ENCODE measurements around the gene CLDN3.
A peak's percentile ranks its signal among the peaks of the same experiment; 100 is the strongest.

CLDN3 gene

DNA sequence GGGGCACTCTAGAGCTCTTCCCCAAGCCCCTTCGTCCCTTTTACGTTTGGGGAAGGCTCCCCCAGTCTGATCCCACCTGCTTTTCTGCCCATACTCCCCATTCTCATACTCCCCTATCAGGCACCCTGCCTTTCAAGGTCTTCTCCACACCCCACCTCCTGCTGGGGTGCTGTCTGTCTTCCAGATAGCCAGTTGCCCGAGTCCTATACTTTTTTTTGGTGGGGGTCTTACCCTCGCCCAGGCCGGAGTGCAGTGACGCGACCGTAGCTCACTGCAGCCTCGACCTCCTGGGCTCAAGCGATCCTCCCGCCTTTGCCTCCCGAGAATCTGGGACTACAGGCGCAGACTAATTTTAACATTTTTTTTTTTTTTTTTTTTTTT is 30.7 kb downstream of the CLDN3 start:
- Histone ChIP-seq H3K4me1 (ENCODE audit: control insufficient read depth, insufficient read depth, low read length) (peaks cover 5% of the 10 kb centered on the region), H3K27me3 (ENCODE audit: control insufficient read depth, insufficient read depth, low read length) (no peaks in the 10 kb centered on the region), H3K4me3 (ENCODE audit: low read length) (peak overlapping the region; percentile 88), H3K27ac (ENCODE audit: low read depth, low read length) (peak overlapping the region; percentile 89), H3K9ac (ENCODE audit: low read length) (peak overlapping the region; percentile 95), H3K36me3 (ENCODE audit: control insufficient read depth, insufficient read depth, low read length) (peaks cover 17% of the 10 kb centered on the region)

DNA sequence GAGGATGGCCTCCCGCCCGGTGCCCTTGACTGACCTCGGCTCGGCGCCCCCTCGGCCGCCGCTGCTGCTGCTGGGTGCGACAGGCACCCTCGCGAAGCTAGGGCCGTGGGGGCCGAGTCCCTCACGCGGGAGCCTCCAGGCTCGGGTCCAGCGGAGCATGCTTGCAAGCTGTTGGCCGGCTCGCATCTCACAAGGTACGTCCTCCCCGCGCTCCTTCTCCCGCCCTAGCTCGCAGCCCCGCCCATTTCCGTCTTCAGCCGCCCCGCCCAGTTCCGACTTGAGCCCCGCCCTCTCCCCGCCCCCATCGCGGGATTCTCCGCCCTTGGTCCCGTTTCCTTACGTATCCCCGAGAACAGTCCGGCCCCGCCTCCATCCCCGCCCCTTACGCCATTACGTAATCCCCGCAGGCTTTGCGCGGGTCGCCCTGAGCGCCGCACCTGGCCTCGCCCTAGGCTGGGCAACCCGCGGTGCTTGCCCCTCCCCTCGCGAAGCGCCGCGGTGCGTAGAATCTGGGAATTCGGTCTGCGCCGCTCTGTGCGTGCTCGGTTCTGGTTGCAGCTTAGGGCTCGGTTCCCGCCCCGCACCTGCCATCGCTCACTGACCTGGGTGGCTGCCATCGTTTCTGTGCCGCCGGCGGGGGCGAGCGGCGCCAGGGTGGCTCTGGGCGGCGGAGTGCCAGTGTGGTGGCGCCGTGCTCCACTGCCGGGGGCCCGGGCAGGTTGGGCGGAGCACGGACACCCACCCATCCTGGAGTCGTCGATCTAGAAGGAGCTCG is 31.3 kb downstream of the CLDN3 start, which contains the start of gene ABHD11:
Gene ABHD11, minus strand, starts transcription at position 191 of the 775 bp plus-strand sequence. Its CDS starts 32 bp downstream, at position 159.
- H3K9ac ChIP-seq (ENCODE audit: low read length): peak within 1 kb of the TSS; percentile 95
- peak within 1 kb of the TSS; percentile 89 for H3K27ac ChIP-seq (ENCODE audit: low read depth, low read length)
- no peaks in the 10 kb centered on the region for H3K27me3 ChIP-seq (ENCODE audit: control insufficient read depth, insufficient read depth, low read length)
- peaks cover 5% of the 10 kb centered on the region for H3K4me1 ChIP-seq (ENCODE audit: control insufficient read depth, insufficient read depth, low read length)
- H3K4me3 ChIP-seq (ENCODE audit: low read length): peak within 1 kb of the TSS; percentile 91
- peaks cover 17% of the 10 kb centered on the region for H3K36me3 ChIP-seq (ENCODE audit: control insufficient read depth, insufficient read depth, low read length)

DNA sequence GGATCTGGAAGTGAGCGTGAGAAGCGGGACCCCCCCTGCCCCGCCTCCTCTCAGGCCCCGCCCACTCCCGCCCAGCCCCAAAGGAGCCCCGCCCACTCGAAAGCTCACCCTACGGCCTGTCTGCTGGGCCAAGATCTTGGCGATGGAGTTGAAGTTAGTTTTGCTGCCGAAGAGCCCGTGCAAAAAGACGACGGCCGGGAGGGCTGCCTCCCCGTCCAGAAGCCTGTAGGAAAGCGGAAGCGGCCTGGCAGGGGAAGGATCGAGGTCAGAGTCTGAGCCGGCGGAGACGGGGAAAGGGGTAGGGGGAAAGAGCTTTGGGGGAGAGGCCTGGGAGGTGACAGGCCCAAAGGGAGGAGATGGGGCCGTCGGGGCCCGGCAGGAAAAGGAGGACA is 31.9 kb downstream of the CLDN3 start:
- Histone ChIP-seq H3K27ac (ENCODE audit: low read depth, low read length) (peak overlapping the region; percentile 75), H3K4me3 (ENCODE audit: low read length) (peak overlapping the region; percentile 91), H3K4me1 (ENCODE audit: control insufficient read depth, insufficient read depth, low read length) (peaks cover 5% of the 10 kb centered on the region), H3K27me3 (ENCODE audit: control insufficient read depth, insufficient read depth, low read length) (no peaks in the 10 kb centered on the region), H3K36me3 (ENCODE audit: control insufficient read depth, insufficient read depth, low read length) (peaks cover 17% of the 10 kb centered on the region), H3K9ac (ENCODE audit: low read length) (peak overlapping the region; percentile 87)

DNA sequence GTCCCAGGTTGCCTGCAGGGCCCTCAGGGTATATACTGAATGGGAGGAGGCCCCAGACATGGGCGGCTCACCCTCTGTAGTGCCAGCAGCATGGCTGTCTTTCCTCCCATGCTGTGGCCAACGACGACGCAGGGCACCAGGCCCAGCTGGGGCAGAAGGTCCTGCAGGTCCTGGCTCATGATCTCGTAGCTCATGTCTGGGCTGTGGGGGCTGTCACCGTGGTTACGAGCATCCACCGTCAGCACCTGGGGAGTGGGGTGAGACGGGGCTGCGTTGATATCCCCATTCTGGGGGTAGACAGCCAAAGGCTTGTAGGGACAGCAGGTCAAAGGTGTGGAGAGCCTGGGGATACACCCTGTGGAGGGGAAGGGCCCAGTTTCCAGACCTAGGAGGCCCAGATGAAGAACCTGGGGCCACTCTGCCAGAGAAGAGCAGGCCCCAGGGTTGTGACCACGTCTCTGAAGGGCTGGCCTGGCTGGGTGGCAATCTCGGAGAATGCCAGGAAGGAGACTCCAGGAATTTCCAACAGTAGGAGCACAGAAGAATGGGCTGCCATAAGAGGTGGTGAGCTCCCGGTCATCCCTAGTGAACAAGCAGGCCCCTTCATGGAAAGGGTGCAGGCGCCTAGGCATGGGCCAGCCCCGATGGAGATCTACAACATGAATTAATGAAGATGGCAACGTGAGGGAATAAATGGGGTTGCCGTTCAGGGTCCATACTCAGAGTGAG is 32.4 kb downstream of the CLDN3 start:
- Histone ChIP-seq H3K27me3 (ENCODE audit: control insufficient read depth, insufficient read depth, low read length) (no peaks in the 10 kb centered on the region), H3K4me1 (ENCODE audit: control insufficient read depth, insufficient read depth, low read length) (peaks cover 5% of the 10 kb centered on the region), H3K36me3 (ENCODE audit: control insufficient read depth, insufficient read depth, low read length) (peaks cover 17% of the 10 kb centered on the region), H3K27ac (ENCODE audit: low read depth, low read length) (peak overlapping the region; percentile 75), H3K4me3 (ENCODE audit: low read length) (peak overlapping the region; percentile 91), H3K9ac (ENCODE audit: low read length) (peak overlapping the region; percentile 16)

DNA sequence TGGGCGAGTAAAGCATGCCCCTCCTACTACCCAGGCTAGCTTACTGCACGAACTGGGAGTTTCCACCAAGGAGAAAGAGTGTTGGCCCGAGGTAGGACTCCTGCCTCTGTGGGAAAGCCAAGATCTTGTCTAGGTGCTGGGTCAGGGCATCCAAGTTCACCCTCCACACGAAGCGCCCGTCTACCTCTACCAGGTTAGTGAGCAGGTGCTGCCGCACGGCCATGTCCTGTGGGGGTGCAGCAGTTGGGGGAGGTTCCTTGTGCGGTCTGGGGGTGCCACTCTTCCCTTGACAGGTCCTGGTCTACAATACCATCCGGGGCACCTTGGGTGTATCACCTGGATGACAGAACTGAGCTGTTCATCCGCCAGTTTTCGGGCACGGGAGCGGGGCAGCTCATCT is 33.2 kb downstream of the CLDN3 start:
- no peak overlapping the region for H3K27ac ChIP-seq (ENCODE audit: low read depth, low read length)
- peaks cover 5% of the 10 kb centered on the region for H3K4me1 ChIP-seq (ENCODE audit: control insufficient read depth, insufficient read depth, low read length)
- H3K27me3 ChIP-seq (ENCODE audit: control insufficient read depth, insufficient read depth, low read length): no peaks in the 10 kb centered on the region
- peaks cover 17% of the 10 kb centered on the region for H3K36me3 ChIP-seq (ENCODE audit: control insufficient read depth, insufficient read depth, low read length)
- no peak overlapping the region for H3K9ac ChIP-seq (ENCODE audit: low read length)
- peak overlapping the region; percentile 44 for H3K4me3 ChIP-seq (ENCODE audit: low read length)

DNA sequence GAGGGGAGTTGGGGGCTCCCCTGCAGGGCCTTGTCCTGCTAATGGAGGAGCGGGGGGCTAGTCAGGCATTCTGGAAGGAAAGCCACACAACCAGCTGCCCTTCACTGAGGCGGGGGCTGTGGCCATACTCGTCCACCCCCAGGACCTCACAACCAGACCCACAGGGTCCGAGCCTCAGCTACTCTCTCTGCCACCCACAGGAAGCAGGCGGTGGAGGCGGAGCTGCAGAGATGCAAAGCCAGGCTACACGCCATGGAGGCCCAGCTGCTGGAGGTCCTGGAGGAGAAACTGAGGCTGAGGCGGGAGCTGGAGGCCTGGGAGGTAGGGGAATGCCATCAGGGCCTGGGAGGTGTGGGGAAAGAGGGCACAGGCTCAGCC is 34.6 kb downstream of the CLDN3 start:
- H3K27ac ChIP-seq (ENCODE audit: low read depth, low read length): no peak overlapping the region
- H3K4me3 ChIP-seq (ENCODE audit: low read length): peak overlapping the region; percentile 4
- H3K4me1 ChIP-seq (ENCODE audit: control insufficient read depth, insufficient read depth, low read length): peaks cover 5% of the 10 kb centered on the region
- no peak overlapping the region for H3K9ac ChIP-seq (ENCODE audit: low read length)
- H3K27me3 ChIP-seq (ENCODE audit: control insufficient read depth, insufficient read depth, low read length): no peaks in the 10 kb centered on the region
- peaks cover 17% of the 10 kb centered on the region for H3K36me3 ChIP-seq (ENCODE audit: control insufficient read depth, insufficient read depth, low read length)

DNA sequence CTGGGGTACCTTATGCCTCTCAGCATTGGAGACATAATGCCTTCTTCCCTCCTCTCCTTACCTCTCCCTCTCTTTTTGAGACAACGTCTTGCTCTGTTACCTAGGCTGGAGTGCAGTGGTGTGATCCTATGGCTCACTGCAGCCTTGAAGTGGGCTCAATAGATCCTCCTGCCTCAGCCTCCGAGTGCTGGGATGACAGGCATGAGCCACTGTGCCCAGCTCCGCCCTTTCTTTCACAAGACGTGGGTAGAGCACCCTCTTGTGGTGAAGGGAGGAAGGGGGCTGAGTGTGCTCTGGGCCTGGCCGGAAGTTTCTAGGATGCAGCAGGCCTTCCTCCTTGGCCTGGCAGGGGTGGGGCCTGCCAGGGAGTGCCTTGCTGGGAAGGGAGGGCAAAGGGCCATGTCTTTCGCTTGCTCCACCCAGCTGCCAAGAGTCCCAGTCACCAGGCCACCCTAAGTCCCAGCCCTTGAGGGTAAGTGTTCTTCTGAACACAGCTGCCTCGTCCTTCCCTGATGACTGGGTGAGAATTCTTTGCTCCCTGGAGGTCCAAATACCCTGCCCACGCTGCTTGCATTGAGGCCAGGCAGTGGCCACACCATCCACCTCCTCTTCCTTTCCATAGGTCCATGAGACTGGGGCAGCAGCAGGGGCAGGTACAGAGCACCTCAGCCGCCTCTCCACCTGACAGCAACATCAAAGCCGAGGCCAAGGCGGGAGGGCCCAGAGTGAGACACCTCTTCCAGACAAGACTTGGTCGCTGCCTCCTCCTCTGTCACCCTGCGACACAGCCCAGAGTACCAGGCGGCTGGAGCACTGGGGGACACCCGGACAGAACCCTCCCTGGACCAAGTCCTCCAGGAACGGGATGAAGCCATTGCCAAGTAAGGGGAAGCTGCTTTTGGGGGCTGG is 35.2 kb downstream of the CLDN3 start:
- Histone ChIP-seq H3K27me3 (ENCODE audit: control insufficient read depth, insufficient read depth, low read length) (no peaks in the 10 kb centered on the region), H3K36me3 (ENCODE audit: control insufficient read depth, insufficient read depth, low read length) (peaks cover 17% of the 10 kb centered on the region), H3K4me3 (ENCODE audit: low read length) (no peak overlapping the region), H3K9ac (ENCODE audit: low read length) (no peak overlapping the region), H3K27ac (ENCODE audit: low read depth, low read length) (no peak overlapping the region), H3K4me1 (ENCODE audit: control insufficient read depth, insufficient read depth, low read length) (peaks cover 5% of the 10 kb centered on the region)

DNA sequence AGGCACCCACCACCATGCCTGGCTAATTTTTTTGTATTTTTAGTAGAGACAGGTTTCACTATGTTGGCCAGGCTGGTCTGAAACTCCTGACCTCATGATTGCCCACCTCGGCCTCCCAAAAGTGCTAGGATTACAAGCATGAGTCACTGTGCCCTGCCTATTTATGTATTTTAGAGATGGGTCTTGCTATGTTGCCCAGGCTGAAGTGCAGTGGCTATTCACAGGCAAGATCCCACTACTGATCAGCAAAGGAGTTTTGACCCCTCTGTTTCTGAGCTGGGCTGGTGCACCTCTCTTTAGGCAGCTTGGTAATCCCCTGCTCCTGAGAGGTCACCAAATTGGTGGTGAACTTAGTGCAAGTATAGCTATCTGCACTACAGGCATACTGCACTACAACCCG is 37.7 kb downstream of the CLDN3 start:
- peaks cover 14% of the 10 kb centered on the region for H3K36me3 ChIP-seq (ENCODE audit: control insufficient read depth, insufficient read depth, low read length)
- H3K4me3 ChIP-seq (ENCODE audit: low read length): no peak overlapping the region
- H3K9ac ChIP-seq (ENCODE audit: low read length): no peak overlapping the region
- H3K27me3 ChIP-seq (ENCODE audit: control insufficient read depth, insufficient read depth, low read length): no peaks in the 10 kb centered on the region
- H3K27ac ChIP-seq (ENCODE audit: low read depth, low read length): no peak overlapping the region
- H3K4me1 ChIP-seq (ENCODE audit: control insufficient read depth, insufficient read depth, low read length): peaks cover 2% of the 10 kb centered on the region

DNA sequence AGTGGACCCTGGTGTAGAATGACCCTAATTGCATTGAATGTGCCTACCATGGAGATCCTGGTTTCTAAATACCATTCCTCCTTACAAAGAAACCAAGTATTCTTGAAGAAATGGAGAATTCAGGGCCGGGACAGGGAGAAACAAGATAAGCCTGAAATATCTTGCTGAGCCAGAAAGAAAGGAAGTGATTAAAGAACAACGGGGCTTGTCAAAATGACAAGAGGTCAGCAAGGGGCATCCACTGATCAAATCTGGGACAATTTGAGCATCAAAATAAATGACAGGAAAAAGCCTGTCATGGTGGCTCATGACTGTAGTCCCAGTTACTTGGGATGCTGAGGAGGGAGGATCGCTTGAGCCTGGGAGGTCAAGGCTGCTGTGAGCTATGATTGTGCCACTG is 39.6 kb downstream of the CLDN3 start:
- no peaks in the 10 kb centered on the region for H3K4me1 ChIP-seq (ENCODE audit: control insufficient read depth, insufficient read depth, low read length)
- no peaks in the 10 kb centered on the region for H3K27me3 ChIP-seq (ENCODE audit: control insufficient read depth, insufficient read depth, low read length)
- no peaks in the 10 kb centered on the region for H3K36me3 ChIP-seq (ENCODE audit: control insufficient read depth, insufficient read depth, low read length)
- no peak overlapping the region for H3K9ac ChIP-seq (ENCODE audit: low read length)
- H3K27ac ChIP-seq (ENCODE audit: low read depth, low read length): no peak overlapping the region
- no peak overlapping the region for H3K4me3 ChIP-seq (ENCODE audit: low read length)

DNA sequence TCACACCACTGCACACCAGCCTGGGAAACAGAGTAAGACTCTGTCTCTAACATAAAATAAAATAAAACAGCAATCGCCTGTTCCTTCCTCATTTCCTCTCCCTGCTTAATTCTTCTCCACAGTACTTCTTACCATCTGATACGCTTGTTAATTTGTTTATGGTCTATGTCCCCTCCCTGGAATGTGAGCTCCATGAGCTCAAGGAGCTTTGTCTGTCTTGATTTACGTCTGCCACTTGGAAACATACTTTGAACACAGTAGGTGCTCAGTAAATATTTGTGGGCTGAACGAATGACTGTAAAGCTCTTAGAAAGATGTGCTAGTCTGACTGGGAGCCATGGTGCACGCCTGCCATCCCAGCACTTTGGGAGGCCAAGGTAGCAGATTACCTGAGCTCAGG is 41.5 kb downstream of the CLDN3 start:
- no peaks in the 10 kb centered on the region for H3K36me3 ChIP-seq (ENCODE audit: control insufficient read depth, insufficient read depth, low read length)
- H3K27ac ChIP-seq (ENCODE audit: low read depth, low read length): no peak overlapping the region
- no peak overlapping the region for H3K9ac ChIP-seq (ENCODE audit: low read length)
- no peaks in the 10 kb centered on the region for H3K4me1 ChIP-seq (ENCODE audit: control insufficient read depth, insufficient read depth, low read length)
- no peaks in the 10 kb centered on the region for H3K27me3 ChIP-seq (ENCODE audit: control insufficient read depth, insufficient read depth, low read length)
- no peak overlapping the region for H3K4me3 ChIP-seq (ENCODE audit: low read length)

DNA sequence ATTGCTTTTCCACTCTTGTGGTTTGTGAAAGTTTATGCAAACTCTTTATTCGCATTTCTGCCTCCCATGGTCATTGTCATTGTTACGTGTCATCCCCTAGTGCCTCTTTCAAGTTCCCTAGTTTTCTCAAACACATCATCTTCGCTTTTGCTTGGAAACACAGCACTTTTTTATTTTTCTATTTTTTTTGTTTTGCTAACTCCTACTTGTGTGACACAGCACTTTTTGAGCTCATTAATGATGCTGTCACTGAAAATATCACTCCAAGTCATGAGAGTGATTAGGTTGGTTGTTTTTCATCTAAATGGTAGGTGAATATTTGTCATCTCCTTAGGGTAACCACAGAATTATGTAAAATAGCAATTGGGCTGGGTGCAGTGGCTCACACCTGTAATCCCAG is 42.1 kb downstream of the CLDN3 start:
- H3K36me3 ChIP-seq (ENCODE audit: control insufficient read depth, insufficient read depth, low read length): no peaks in the 10 kb centered on the region
- H3K4me1 ChIP-seq (ENCODE audit: control insufficient read depth, insufficient read depth, low read length): no peaks in the 10 kb centered on the region
- no peak overlapping the region for H3K4me3 ChIP-seq (ENCODE audit: low read length)
- H3K27ac ChIP-seq (ENCODE audit: low read depth, low read length): no peak overlapping the region
- no peaks in the 10 kb centered on the region for H3K27me3 ChIP-seq (ENCODE audit: control insufficient read depth, insufficient read depth, low read length)
- H3K9ac ChIP-seq (ENCODE audit: low read length): no peak overlapping the region

DNA sequence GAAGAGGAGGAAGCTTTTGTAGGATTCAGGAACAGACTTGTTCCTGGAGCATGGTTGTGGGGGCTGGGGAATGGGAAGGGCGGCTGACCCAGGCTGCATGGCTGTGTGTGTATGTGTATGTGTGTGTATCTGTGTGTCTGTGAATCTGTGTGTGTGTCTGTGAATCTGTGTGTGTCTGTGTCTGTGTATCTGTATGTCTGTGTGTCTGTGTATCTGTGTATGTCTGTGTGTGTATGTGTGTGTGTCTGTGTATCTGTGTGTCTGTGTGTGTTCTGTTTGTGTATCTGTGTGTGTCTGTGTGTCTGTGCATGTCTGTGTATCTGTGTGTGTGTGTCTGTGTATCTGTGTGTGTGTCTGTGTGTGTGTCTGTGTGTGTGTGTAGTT is 44.0 kb downstream of the CLDN3 start:
- no peak overlapping the region for H3K27ac ChIP-seq (ENCODE audit: low read depth, low read length)
- peaks cover 4% of the 10 kb centered on the region for H3K4me1 ChIP-seq (ENCODE audit: control insufficient read depth, insufficient read depth, low read length)
- no peak overlapping the region for H3K4me3 ChIP-seq (ENCODE audit: low read length)
- H3K36me3 ChIP-seq (ENCODE audit: control insufficient read depth, insufficient read depth, low read length): no peaks in the 10 kb centered on the region
- no peak overlapping the region for H3K9ac ChIP-seq (ENCODE audit: low read length)
- H3K27me3 ChIP-seq (ENCODE audit: control insufficient read depth, insufficient read depth, low read length): no peaks in the 10 kb centered on the region
